ENCODE measurements around the gene NR0B1. TPM values are rescaled to one million over a fixed set of nuclear protein-coding genes. Genes with fewer than 3 reads are reported as not detected.

The NR0B1 gene
- total RNA-seq, 1 donor from 2014 or later = not detected

GRCh38 chrX:30307466-30307865 lies 1.7 kb downstream of the NR0B1 start:
- TF ChIP-seq CTCF (IDR thresholded peaks at IDR 0.05) = no peak
- H3K4me3 Mint-ChIP-seq = no peak overlapping the region
- no peaks in the 10 kb centered on the region for H3K9me3 Mint-ChIP-seq
- H3K27me3 Mint-ChIP-seq = peaks cover 10% of the 10 kb centered on the region
- no peak overlapping the region for H3K27ac Mint-ChIP-seq
- no peak for ATAC-seq (ENCODE audit: low read depth)
- H3K36me3 Mint-ChIP-seq (ENCODE audit: low read depth) = no peaks in the 10 kb centered on the region
- no peak for DNase-seq
- peaks cover 2% of the 10 kb centered on the region for H3K4me1 Mint-ChIP-seq
- intact Hi-C loops (cut with micrococcal nuclease) = no loop called here
- POLR2A ChIA-PET = no interaction called here
- CTCF ChIA-PET = no interaction called here

GRCh38 chrX:30304866-30305265 lies 4.3 kb downstream of the NR0B1 start:
- ATAC-seq (ENCODE audit: low read depth) = no peak
- intact Hi-C loops (cut with micrococcal nuclease) = no loop called here
- Mint-ChIP-seq H3K27ac (no peak overlapping the region), H3K9me3 (no peaks in the 10 kb centered on the region), H3K36me3 (ENCODE audit: low read depth) (no peaks in the 10 kb centered on the region), H3K27me3 (peaks cover 6% of the 10 kb centered on the region), H3K4me3 (no peak overlapping the region), H3K4me1 (peaks cover 2% of the 10 kb centered on the region)
- CTCF ChIA-PET = no interaction called here
- DNase-seq = no peak
- no peak for TF ChIP-seq CTCF (IDR thresholded peaks at IDR 0.05)
- POLR2A ChIA-PET = no interaction called here

GRCh38 chrX:30302956-30303355 lies 6.2 kb downstream of the NR0B1 start:
- H3K9me3 Mint-ChIP-seq = no peaks in the 10 kb centered on the region
- peaks cover 7% of the 10 kb centered on the region for H3K27me3 Mint-ChIP-seq
- DNase-seq = no peak
- intact Hi-C loops (cut with micrococcal nuclease) = no loop called here
- H3K4me1 Mint-ChIP-seq = no peaks in the 10 kb centered on the region
- H3K4me3 Mint-ChIP-seq = no peak overlapping the region
- POLR2A ChIA-PET = no interaction called here
- CTCF ChIA-PET = no interaction called here
- ATAC-seq (ENCODE audit: low read depth) = no peak
- H3K36me3 Mint-ChIP-seq (ENCODE audit: low read depth) = no peaks in the 10 kb centered on the region
- TF ChIP-seq CTCF (IDR thresholded peaks at IDR 0.05) = no peak
- no peak overlapping the region for H3K27ac Mint-ChIP-seq

GRCh38 chrX:30301963-30302362 lies 7.2 kb downstream of the NR0B1 start:
- H3K4me1 Mint-ChIP-seq = no peaks in the 10 kb centered on the region
- no peak overlapping the region for H3K27ac Mint-ChIP-seq
- no peak overlapping the region for H3K4me3 Mint-ChIP-seq
- no peak for TF ChIP-seq CTCF (IDR thresholded peaks at IDR 0.05)
- no peaks in the 10 kb centered on the region for H3K9me3 Mint-ChIP-seq
- H3K36me3 Mint-ChIP-seq (ENCODE audit: low read depth) = no peaks in the 10 kb centered on the region
- ChIA-PET POLR2A (no interaction called here), CTCF (no interaction called here)
- DNase-seq (no peak), ATAC-seq (ENCODE audit: low read depth) (no peak)
- intact Hi-C loops (cut with micrococcal nuclease) = no loop called here
- H3K27me3 Mint-ChIP-seq = peaks cover 4% of the 10 kb centered on the region

- Mint-ChIP-seq H3K9me3 (no peaks in the 10 kb centered on the region), H3K36me3 (ENCODE audit: low read depth) (no peaks in the 10 kb centered on the region), H3K4me3 (no peak overlapping the region), H3K27me3 (peaks cover 1% of the 10 kb centered on the region), H3K4me1 (no peaks in the 10 kb centered on the region), H3K27ac (no peak overlapping the region)
- DNase-seq (no peak), ATAC-seq (ENCODE audit: low read depth) (no peak)
- ChIA-PET POLR2A (no interaction called here), CTCF (no interaction called here)
- intact Hi-C loops (cut with micrococcal nuclease) = no loop called here
- TF ChIP-seq CTCF (IDR thresholded peaks at IDR 0.05) = no peak
Measured at GRCh38 chrX:30301208-30301607, 8.0 kb downstream of the NR0B1 start.
